ENCODE results near the gene POMGNT1. TPM values are rescaled to one million over a fixed set of nuclear protein-coding genes. Genes with fewer than 3 reads are reported as not detected.

Gene POMGNT1
- total RNA-seq, 4 donors from 2014 or later = 5.6 to 67.2 (median 31.8) TPM

DNA sequence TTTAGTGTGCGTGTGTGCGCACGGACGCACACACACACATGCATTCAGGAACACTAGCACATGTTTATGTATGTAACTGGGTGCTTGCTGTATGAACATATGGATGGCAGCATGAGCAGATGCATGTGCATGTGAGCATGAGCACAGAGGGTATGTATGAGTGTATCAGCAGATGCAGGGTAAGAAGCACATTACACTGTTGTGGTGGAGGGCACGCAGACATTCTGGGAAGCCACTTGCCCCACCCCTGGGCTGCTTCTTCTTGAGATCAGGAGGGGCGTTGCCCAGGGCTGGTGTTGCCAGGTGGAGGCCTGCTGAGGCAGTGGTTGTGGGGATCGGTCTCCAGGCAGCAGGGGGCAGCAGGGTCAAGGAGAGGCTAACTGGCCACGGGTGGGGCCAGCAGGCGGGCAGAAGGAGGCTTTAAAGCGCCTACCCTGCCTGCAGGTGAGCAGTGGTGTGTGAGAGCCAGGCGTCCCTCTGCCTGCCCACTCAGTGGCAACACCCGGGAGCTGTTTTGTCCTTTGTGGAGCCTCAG lies 18.1 kb downstream of the POMGNT1 start:
- intact Hi-C loops (cut with DNase I; ENCODE audit: low total_unique reads) = no loop called here
- Histone ChIP-seq H3K27ac (peak overlapping the region in 1 of 2 donors; percentile 58), H3K4me3 (no peak overlapping the region), H3K27me3 (no peaks in the 10 kb centered on the region), H3K4me1 (no peaks in the 10 kb centered on the region), H3K9me3 (no peaks in the 10 kb centered on the region), H3K36me3 (no peaks in the 10 kb centered on the region)
- TF ChIP-seq, protein P1, sequence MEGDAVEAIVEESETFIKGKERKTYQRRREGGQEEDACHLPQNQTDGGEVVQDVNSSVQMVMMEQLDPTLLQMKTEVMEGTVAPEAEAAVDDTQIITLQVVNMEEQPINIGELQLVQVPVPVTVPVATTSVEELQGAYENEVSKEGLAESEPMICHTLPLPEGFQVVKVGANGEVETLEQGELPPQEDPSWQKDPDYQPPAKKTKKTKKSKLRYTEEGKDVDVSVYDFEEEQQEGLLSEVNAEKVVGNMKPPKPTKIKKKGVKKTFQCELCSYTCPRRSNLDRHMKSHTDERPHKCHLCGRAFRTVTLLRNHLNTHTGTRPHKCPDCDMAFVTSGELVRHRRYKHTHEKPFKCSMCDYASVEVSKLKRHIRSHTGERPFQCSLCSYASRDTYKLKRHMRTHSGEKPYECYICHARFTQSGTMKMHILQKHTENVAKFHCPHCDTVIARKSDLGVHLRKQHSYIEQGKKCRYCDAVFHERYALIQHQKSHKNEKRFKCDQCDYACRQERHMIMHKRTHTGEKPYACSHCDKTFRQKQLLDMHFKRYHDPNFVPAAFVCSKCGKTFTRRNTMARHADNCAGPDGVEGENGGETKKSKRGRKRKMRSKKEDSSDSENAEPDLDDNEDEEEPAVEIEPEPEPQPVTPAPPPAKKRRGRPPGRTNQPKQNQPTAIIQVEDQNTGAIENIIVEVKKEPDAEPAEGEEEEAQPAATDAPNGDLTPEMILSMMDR (IDR thresholded peaks at IDR 0.05) = peak in 1 of 4 experiments; percentile 21
- no peak for TF ChIP-seq POLR2A (IDR thresholded peaks at IDR 0.05)
- DNase-seq = no peak

DNA sequence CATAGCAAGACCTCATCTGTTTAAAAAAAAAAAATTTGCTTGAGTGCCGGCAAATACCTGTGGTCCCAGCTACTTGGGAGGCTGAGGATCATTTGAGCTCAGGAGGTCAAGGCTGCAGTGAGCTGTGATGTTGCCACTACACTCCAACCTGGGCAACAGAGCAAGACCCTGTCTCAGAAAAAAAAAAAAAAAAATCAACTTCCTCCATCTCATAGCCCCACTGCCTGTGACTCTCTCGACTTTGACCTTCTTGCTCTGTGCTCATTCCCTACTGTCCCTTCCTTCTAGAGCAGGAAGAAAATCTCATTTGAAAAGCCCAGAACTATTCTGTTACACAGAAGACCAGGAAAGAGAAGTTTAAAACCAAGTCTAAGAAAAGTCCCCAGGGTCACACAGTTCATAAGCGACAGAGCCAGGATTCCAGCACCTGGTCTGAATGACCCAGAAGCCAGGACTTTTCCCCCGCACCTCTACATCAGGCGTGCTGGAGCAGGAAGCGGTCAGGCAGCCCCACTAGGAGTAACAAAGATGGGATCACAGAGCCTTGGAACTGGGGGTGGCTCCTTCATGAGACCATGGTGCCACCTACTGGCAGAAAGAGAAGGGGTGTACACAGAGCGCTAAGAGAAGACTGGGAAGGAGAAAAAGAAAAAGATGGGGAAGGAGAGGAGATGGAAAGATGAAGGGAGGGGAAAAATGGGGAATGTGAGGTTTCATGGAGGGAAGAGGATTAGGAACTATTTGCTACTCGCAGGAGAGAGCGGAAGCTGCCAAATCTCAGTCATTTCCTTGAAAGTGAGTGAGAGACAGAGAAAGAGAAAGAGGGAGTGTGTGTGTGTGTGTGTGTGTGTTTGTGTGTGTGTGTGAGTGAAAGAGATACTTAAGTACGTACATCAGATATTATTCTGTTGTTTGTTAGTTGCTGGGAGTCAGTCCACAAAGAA lies 18.8 kb downstream of the POMGNT1 start:
- peak; percentile 75 to 87 for DNase-seq
- no peaks in the 10 kb centered on the region for H3K27me3 ChIP-seq
- H3K9me3 ChIP-seq = no peaks in the 10 kb centered on the region
- intact Hi-C loops (cut with DNase I; ENCODE audit: low total_unique reads) = loop anchor here (2.0 to 10.0 kb wide), 2 partner anchors 143 to 625 kb away; partner anchors contain the start of gene AKR1A1
- H3K36me3 ChIP-seq = no peaks in the 10 kb centered on the region
- no peaks in the 10 kb centered on the region for H3K4me1 ChIP-seq
- H3K4me3 ChIP-seq = no peak overlapping the region
- H3K27ac ChIP-seq = peak overlapping the region; percentile 19 to 31
- TF ChIP-seq POLR2A (IDR thresholded peaks at IDR 0.05) = no peak
- TF ChIP-seq, protein P1 (IDR thresholded peaks at IDR 0.05) = peak; percentile 85 to 96 (median 92)

DNA sequence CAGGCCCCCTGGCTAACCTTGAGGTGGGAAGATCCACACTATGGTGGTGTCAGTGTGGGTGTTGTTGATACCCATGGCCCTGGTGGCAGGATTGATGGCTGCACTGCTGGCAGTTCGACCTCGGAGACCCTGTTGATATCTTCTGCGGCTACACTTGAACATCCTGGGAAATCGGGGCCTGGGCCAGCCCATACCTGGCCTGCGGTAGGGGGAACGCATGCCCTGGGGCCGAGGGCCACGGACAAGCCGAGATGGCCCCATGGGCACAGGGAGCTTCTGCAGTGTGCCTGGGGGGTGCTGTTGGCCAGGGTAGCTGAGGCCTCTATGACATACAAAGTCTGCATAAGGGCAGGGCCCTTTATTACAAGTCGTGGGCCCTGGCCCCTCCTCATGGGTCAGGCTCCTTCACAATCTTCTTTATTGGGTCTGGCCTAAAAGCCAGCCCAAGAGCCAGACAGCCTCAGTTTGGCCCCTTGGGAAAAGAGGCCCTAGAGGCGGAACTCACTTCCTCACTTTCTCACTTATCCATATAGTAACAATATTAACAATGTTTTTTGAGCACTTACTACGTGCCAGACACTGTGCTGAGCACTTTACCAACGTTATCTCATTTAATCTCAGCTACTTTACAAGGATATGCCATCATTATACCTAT lies 21.9 kb downstream of the POMGNT1 start, which contains the start of gene P3R3URF:
TSS of gene P3R3URF (minus strand) at position 278 of the 655 bp plus-strand sequence. CDS start at position 261, 17 bp downstream.
- H3K4me3 ChIP-seq = no peak within 1 kb of the TSS

DNA sequence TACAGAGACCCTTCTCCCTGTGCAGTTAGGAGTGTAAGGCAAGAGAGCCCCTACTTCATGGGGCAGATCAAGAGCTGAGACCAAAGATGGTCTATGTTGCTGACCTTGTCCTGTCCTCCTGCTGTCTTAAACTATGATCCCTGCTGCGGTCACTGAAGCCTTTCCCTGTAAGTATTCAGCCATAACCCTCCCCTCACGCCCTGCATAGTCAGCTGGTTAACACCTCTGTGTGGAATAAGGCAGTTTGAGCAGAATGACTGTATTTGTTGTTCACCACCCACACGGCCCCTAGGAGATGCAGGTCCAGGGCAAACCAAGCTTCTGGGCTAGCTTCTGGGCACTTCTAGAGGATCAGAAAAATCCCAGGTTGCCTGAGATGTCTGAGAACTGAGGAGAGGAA lies 23.0 kb downstream of the POMGNT1 start:
- intact Hi-C loops (cut with DNase I; ENCODE audit: low total_unique reads) = loop anchor here (10.0 kb wide), 1 partner anchor 620 kb away; the partner anchor contains the start of gene AKR1A1
- Histone ChIP-seq H3K4me3 (no peak overlapping the region), H3K9me3 (no peaks in the 10 kb centered on the region), H3K27me3 (no peaks in the 10 kb centered on the region), H3K4me1 (no peaks in the 10 kb centered on the region), H3K27ac (peak overlapping the region; percentile 50 to 65), H3K36me3 (no peaks in the 10 kb centered on the region)
- TF ChIP-seq, protein P1 (IDR thresholded peaks at IDR 0.05) = no peak
- TF ChIP-seq POLR2A (IDR thresholded peaks at IDR 0.05) = no peak
- DNase-seq = no peak

More for the DNA sequence above, 21.9 kb downstream of the POMGNT1 start, which contains the start of gene P3R3URF:
- Histone ChIP-seq H3K9me3 (no peaks in the 10 kb centered on the region), H3K27ac (peak within 1 kb of the TSS; percentile 50 to 65), H3K4me1 (no peaks in the 10 kb centered on the region), H3K27me3 (no peaks in the 10 kb centered on the region), H3K36me3 (no peaks in the 10 kb centered on the region)
- intact Hi-C loops (cut with DNase I; ENCODE audit: low total_unique reads) = loop anchor here (10.0 kb wide), 1 partner anchor 622 kb away; the partner anchor contains the start of gene AKR1A1
- no peak for DNase-seq
- no peak for TF ChIP-seq POLR2A (IDR thresholded peaks at IDR 0.05)
